ENCODE measurements around the gene OBSL1.

GRCh38 chr2:219531639-219532377 lies 39.5 kb downstream of the OBSL1 start:
- TF ChIP-seq CTCF (IDR thresholded peaks at IDR 0.05) (no peak), SIN3A (IDR thresholded peaks at IDR 0.05; ENCODE audit: borderline replicate concordance, insufficient read depth, low read depth, low read length) (no peak), REST (IDR thresholded peaks at IDR 0.05; ENCODE audit: insufficient read depth in 1 of 2, low read depth in 2 of 2, low read length in 1 of 2) (no peak), POLR2AphosphoS5 (IDR thresholded peaks at IDR 0.05; ENCODE audit: low read depth, low read length) (no peak)

Measured in Panc1 (cell line).